Effector CD8-positive, alpha-beta T cell (primary cell): ENCODE results near the gene TTR.

Experiments used
- DNase-seq: peaks from one replicate; lab custom pipeline; 2025; lab: John Stamatoyannopoulos, UW

TTR gene

DNA sequence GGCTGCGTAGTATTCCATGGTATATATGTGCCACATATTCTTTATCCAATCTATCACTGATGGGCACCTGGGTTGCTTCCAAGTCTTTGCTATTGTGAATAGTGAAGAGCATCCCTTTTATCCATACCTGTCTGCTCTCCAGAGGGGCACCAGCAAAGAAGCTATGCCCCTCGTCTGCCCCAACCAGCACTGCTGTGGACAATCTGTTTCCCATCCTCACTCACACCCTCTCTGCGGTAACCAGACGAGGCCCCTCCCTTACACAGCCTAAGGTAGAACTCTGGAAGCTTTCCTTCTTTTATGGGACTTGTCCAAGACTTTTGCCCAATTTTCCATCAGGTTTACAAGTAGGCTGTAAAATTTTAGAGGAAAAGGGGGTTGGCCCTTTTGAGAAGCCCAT, 24.9 kb downstream of the TTR start:
- no peak for DNase-seq

DNA sequence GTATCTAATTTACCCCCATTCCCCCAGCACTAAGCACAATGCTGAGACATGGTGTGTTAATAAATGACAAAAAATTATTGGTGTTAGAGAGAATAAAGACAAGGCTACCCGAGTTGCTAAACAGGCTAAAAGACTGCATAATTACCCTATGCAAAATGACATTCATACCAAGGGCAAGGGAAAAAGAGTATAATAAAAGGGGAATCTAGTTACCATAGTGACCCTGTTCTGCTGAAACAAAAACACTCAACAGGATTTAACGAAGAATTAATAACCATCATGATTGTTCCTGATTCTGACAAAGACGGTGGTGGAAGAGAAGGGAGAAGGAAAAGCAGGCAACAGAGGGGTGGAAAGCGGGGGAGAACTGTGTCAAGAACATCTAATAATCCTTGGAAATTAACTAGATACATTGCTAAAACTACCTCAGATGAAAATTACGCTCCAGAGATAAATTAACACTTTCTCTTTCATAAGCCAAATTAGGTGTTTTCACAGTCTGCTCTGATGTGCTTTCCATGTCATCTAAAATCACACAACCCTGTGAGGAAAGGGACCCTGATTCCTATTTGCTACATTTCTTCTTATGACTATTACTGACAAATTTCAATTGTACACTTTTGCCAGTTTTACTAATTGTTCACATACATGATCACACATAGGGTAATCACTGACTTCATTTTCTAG, 25.5 kb downstream of the TTR start:
- no peak for DNase-seq

DNA sequence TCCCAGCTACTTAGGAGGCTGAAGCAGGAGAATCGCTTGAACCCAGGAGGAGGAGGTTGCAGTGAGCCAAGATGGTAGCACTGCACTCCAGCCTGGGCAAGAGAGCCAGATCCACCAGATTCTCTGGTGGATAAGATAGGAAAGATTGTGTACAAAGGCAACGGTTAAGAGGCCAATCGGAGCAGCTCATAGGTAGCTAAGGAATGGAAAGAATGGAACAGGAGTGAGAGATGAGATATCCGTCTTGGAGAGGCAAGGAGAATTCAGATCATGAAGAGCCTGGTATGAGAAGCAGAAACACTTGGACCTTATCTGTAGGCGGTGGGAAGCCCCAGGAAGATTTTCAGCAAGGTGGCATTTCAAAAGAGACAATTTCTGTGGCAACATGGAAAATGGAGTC, 27.1 kb downstream of the TTR start:
- no peak for DNase-seq

DNA sequence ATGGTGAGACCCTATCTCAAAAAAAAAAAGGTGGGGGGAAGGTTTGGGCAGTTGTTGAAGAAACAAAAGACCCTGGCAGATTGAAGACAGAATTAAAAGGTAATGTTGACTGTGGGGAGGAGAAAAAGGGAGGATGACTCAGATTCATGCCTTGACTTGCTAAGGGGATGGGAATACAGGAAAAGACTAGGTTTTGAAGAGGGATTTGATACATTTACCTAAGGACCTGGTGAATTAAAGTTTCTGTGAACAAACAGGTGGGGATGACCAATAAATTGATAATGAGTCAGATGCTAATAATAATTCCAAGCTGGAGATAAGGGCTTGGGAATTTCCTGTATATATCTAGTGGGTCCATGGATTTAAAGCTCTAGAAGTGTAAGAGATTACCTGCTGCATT, 27.6 kb downstream of the TTR start:
- no peak for DNase-seq

DNA sequence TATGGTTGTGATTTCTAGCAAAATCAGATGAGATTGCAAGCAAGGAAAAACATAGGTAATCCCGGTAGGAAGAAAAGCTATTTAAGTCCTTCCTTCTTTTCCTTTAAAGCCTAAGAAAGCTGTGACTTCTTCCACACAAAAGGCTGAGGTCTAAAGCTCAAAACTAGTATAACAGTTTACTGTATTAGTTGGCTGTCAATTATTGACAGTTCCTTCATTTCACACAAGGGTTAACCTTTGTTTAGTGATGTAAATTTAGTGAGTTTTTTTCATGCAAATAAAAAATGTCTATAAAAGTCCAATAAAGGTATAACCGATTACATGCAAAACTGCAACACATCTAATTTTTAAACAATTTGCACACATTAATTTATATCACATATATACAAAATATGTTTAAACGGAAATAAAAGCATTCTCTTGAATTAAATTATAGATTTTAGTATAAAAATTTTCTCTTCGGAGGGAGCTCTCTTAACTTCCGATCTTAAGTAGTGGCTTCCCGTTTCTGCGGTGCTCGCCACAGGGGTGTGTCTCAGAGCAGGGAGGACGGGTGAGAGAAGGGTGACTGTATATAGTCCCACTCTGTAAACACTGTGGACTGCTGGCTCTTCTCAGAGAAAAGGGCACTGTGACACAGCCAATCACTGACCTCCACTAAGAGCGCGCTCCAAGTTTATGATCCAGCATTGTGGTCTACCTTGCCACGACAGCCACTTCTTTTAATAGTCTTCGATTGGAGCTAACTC, 33.4 kb downstream of the TTR start:
- DNase-seq: no peak

DNA sequence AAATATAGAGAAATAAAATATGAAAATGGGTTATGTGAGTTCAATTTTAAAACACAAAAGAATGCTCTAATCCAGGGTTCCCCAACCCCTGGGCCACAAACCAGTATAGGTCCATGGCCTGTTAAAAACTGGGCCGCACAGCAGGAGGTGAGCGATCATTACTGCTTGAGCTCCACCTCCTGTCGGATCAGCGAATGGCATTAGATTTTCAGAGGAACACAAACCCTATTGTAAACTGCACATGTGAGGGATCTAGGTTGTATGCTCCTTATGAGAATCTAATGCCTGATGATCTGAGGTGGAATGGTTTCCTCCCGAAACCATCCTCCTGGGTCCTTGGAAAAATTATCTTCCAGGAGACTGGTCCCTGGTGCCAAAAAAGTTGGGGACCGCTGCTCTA, 34.7 kb downstream of the TTR start:
- no peak for DNase-seq

DNA sequence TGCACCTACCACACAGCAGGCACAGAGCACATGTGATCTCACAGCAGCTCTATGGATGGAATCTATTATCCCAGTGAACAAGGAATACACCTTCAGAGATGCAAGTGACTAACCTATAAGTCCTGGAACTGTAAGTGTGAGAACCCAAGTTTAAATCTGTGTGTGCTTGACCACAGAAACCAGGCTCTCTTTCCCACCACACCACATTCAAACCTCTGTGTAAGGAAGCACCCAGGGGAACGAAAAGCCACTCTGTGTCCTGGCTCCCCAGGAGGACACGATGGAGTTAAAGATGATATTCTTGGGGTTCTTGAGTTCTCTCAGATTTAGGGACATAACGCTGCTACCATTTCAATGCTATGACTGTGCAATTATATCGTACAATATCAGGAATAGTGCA, 38.9 kb downstream of the TTR start:
- DNase-seq: no peak

DNA sequence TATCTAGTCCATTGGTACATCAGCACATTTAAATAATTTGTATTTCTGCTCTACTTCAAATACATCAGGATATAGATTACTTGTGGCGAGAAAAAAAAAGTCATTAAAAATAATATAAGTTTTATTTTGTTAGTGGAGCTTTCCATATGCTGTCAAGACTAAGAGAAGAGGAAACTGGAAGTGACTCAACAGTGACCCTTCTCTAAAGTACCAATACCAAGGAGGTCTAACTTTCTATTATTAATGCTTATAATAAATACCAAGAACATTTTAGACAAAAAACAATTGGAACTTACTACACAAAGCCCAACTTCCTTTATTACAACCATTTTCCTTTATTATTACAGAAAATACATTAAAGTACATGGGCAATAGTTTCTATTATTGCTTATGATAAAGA, 39.8 kb downstream of the TTR start:
- no peak for DNase-seq

DNA sequence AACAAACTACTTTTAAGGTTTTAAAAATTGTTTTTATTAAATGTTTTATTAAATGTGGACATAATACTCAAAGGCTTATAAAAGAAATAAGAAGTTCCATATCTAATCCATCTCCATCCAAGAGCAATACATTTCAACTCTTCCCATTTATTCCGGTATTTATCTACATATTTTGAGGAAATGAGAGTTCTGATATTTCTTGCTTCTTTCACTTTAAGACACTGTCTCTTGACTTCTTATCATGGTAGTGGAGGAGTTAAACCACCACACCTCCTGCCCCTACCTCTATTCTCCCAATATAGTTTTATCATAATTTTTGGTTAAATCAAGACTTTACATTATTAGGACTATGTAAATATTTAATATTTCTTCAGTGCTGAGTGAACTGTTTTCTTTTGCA, 40.7 kb downstream of the TTR start:
- no peak for DNase-seq

DNA sequence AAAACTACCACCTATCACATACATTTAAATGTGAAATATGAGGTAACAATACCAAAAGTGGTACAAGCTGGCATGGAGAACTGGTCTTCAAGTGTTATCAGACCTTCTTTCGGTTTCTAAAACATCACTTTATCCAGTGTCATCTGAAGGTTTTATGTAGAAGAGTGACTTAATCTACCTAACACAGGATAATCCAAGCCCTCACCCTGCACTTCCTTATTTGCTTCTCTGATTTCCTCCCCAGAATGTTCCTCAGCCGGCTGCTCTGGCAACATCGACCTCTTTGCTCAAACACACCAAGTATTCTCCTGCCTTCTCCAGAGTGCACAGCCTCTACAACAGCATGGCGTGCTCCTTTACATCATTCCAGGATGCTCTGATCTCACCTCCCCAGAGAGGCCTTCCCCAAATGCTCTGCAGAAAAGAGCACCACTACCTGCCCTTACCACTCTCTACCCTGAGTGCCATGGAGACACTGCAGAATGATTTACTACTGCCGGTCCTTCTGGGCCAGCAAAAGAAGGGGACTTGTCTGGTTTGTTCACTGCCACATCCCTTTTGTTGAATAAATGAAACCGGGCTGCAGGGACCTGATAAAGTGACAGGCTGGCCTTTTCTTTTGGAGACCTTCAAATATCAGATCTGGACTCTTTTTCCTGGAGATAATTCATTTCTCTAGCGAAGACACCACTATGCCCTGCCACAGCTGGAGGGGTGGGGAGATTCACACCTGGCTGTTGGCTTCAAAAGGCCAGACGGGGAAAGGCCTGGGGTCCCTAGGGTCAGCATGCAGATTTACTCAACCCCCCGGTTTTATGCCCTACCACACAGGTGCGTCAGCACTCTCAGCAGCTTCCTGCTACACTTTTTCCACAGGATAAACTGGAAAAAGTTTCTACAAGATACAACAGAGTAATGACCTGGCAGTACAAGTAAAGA, 42.0 kb downstream of the TTR start:
- DNase-seq: no peak

DNA sequence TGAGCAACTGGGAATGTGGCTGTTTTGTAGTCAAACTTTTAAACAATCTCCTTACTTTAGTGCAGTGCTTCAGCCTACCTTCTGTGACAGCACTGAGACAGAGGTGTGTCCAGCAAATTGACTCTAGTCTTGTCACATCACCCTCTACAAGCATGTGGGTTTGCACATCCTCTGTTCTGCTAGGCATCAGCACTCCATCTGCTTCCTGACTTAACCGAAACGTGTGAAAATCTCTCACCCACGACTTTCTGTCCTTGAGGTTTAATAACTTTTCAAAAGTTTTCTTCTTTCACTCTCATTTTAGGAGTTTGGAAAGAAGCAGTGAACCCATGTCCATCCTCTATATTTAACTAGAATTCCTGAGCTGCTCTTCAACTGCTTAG, 42.6 kb downstream of the TTR start:
- no peak for DNase-seq

DNA sequence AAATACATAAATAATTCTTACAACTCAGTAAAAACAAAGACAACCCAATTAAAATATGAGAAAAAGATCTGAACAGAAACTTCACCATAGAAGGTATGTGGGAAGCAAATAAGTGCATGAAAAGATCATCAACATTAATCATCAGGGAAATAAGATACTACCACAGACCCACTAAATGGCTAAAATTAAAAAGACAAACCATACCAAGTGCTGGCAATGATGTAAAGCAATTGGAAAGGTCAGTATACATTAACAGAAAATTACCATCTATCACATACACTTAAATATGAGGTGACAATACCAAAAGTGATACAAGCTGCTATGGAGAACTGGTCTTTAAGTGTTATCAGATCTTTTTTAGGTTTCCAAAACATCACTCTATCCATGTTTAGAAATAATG, 44.7 kb downstream of the TTR start:
- no peak for DNase-seq

DNA sequence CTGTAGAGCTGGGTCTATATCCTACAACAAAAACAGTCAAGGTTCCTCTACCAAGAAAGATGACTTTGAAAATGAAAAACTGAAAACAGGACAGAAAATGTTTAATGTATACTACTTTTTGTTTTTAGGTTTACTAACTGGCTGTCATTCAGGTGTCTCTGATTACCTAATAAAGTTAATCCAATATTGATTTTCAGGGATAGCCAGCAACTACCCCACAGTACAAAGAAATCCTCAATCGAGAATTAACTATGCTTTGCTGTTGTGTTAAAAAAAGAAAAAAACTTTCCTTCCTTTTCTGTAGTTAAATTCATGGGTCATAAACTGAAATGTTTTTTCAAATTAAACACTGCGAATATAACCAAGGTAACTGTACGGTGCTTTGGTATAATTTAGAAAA, 45.8 kb downstream of the TTR start:
- no peak for DNase-seq

DNA sequence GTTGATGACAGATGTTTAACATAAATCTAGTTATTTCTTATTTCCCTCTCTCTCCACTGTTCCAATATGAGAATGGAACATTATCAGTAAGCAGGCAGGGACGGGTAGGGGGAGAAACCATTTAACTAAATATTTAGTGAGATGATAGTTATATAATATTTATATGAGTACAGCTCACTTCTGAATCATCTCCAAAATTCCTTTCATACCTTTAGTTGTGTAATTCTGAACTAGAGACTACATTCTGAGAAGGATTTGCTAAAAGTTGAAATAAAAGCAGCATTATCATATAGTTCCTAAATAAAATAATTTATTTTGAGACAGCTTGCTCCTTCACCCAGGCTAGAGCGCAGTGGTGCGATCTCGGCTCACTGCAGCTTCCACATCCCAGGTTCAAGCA, 51.3 kb downstream of the TTR start:
- DNase-seq: no peak

DNA sequence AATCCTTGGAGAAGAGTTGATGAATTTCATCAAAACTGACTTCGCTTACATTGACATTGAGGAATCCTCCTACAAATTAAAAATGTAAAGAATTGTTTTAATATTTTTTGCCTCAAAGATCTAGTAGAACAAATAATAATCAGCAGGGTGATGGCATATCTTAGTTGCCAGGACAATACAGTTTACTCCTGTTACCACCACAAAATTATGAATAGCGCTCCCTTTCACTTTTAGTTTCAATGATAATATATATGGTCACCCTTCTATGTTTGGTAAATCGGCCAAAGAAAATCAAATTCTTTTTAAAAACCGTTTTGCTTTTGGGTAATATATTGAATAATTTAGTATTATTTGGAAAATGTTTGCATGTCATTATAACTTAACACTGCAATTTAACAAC, 53.7 kb downstream of the TTR start:
- DNase-seq: no peak

DNA sequence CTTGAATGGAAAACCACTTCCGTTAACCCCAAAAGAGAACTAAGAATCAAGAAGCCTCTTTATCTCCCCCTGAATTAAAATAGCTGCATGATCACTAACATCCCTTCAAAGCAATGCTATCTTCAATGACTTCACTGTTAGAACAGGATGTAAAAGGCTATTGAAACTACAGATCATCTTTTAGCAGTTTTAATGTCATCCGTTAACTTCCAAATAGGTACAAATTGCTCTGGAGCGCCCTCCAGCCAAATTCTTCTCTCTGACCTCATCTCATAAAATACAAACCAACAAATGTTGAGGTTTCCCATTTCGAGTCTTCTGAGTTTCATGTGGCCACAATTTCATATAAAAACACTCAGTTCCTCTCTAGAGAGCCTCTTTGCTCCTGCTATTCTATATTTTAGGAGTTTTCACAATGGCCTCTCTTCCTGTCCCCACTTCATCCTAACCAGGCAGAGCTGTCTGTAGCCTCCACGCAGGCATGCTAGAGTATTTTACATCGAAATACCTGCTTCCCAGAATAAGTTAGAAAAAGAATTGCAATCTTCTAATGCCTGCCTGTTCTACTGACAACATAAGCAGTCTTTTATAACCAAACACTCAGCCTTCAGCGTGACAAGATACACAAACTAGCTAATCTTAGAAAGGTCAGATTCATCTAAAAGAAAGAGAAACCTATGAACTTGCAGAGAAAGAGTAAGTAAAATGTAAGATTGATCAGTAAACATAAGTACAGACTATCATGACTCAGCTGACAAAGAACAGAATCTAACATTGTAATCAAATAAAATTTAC, 54.9 kb downstream of the TTR start:
- no peak for DNase-seq

DNA sequence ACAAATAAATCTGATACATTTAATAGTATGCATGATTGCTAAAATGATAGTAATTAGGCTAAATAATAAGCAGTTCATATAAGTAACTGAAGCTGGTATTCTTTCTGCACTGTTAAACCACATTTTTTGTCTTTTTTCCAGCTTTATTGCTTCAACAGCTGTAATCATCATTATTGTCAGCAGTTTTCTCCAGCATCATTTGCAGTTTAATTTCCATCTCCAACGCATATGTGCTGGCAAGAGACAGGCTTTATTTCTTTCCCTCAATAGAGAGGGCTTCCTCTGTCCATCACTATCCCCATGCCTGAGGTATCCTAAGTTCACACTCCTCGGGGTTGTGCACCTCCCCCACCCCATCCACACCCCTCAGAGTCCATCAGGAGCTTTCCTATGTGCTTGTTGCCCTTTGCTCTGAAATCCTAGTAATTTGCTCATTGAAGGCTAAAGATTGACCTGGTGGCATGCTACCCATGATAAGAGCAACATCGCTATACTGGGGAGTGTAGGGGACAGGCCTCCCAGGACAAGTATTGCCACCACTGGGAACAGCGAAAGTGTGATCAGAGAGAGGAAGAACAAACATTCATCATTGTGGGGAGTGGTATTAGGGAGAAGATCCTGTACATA, 55.6 kb downstream of the TTR start:
- DNase-seq: no peak
